IPS-15b (cell line): ENCODE results near the gene DHX57.

ENCODE experiments used
- H3K27me3 ChIP-seq: one replicate; pipeline ENCODE4 v1.6.1; 2013; ENCODE audit warnings: low read length; ENCODE audit not compliant: control insufficient read depth, insufficient read depth
- H3K36me3 ChIP-seq: one replicate; pipeline ENCODE4 v1.6.1; 2013; ENCODE audit warnings: low read length; ENCODE audit not compliant: control insufficient read depth, insufficient read depth
- H3K4me1 ChIP-seq: one replicate; pipeline ENCODE4 v1.6.1; 2013; ENCODE audit warnings: mild to moderate bottlenecking, low read length; ENCODE audit not compliant: control insufficient read depth, insufficient read depth
- H3K4me3 ChIP-seq: one replicate; pipeline ENCODE4 v1.5.1; 2013; ENCODE audit warnings: low read depth, low read length
- H3K9ac ChIP-seq: one replicate; pipeline ENCODE4 v1.6.1; 2013; ENCODE audit warnings: low read depth, mild to moderate bottlenecking, low read length
- H3K9me3 ChIP-seq: one replicate; pipeline ENCODE4 v1.6.1; 2013; ENCODE audit warnings: mild to moderate bottlenecking, low read length; ENCODE audit not compliant: control insufficient read depth, insufficient read depth

The DHX57 gene

GRCh38 chr2:38747819-38748218 lies 127.9 kb downstream of the DHX57 start:
- Histone ChIP-seq H3K36me3 (peaks cover 45% of the 10 kb centered on the region), H3K9ac (no peak overlapping the region), H3K4me1 (peaks cover 13% of the 10 kb centered on the region), H3K4me3 (no peak overlapping the region), H3K27me3 (no peaks in the 10 kb centered on the region), H3K9me3 (no peaks in the 10 kb centered on the region)
